Panc1 (cell line): ENCODE results near the gene AHR.

ENCODE experiments used
- CTCF ChIP-seq: fragments of 450-650 bp; IDR thresholded peaks from 2 replicates; pipeline ENCODE4 v1.5.1; 2017; ENCODE audit warnings: mild to moderate bottlenecking
- REST ChIP-seq, 2 experiments: IDR thresholded peaks; 2 replicates each; pipeline ENCODE4 v1.6.1; 2011 to 2012; ENCODE audit warnings: low read depth in 2 of 2, control low read depth in 1 of 2, low read length in 1 of 2, mild to moderate bottlenecking in 1 of 2, moderate library complexity in 1 of 2; ENCODE audit not compliant: insufficient read depth in 1 of 2
- SIN3A ChIP-seq: IDR thresholded peaks from 2 replicates; pipeline ENCODE4 v1.6.1; 2012; ENCODE audit warnings: low read depth, mild to moderate bottlenecking, low read length, moderate library complexity, borderline replicate concordance; ENCODE audit not compliant: insufficient read depth
- TCF7L2 ChIP-seq: IDR thresholded peaks from 2 replicates; pipeline ENCODE4 v1.6.1; 2011; ENCODE audit warnings: mild to moderate bottlenecking, low read depth, low read length, inconsistent platforms

GRCh38 chr7:17374654-17375053 lies 76.2 kb downstream of the AHR start:
- TF ChIP-seq REST (IDR thresholded peaks at IDR 0.05; ENCODE audit: insufficient read depth in 1 of 2, low read depth in 2 of 2, low read length in 1 of 2) (no peak), SIN3A (no peak), CTCF (no peak), TCF7L2 (no peak)
